Transverse colon (tissue), 4 donors: Measurements from ENCODE around the gene IGSF9B. TPM values are rescaled to one million over a fixed set of nuclear protein-coding genes. Genes with fewer than 3 reads are reported as not detected.

Source experiments
- DNase-seq: peaks from one replicate; pipeline ENCODE4 v3.0.0-alpha.2; 2019
- H3K27ac ChIP-seq, 4 donors: fragments of 200-600 bp; sonication (generic); 2 replicates each; pipeline ENCODE4 v1.5.1; 2016 to 2018; ENCODE audit warnings: inconsistent platforms in 4 of 4
- H3K27me3 ChIP-seq: fragments of 200-600 bp; sonication (generic); 2 replicates; pipeline ENCODE4 v1.5.1; 2017; ENCODE audit warnings: inconsistent platforms
- H3K36me3 ChIP-seq, 4 donors: fragments of 200-600 bp; sonication (generic); 2 replicates each; pipeline ENCODE4 v1.5.1; 2017 to 2019; ENCODE audit warnings: inconsistent platforms in 4 of 4
- H3K4me1 ChIP-seq, 4 donors: fragments of 200-600 bp; sonication (generic); 2 replicates each; pipeline ENCODE4 v1.5.1; 2017 to 2020; ENCODE audit warnings: inconsistent platforms in 4 of 4
- H3K4me3 ChIP-seq, 4 donors: fragments of 200-600 bp; sonication (generic); 1 replicate in 1 of 4; 2 replicates in 3 of 4; pipeline versions ENCODE4 v1.5.1 to v1.6.1; 2017 to 2019; ENCODE audit warnings: inconsistent platforms in 4 of 4
- H3K9me3 ChIP-seq, 2 donors: fragments of 200-600 bp; sonication (generic); 2 replicates each; pipeline ENCODE4 v1.5.1; 2017 to 2019; ENCODE audit warnings: inconsistent platforms in 2 of 2
- CTCF ChIP-seq, 5 experiments: fragments of 200-600 bp in 3 of 5; fragments of 450-650 bp in 2 of 5; sonication (generic) in 3 of 5; IDR thresholded peaks; 1 replicate in 2 of 5; 2 replicates in 3 of 5; pipeline ENCODE4 v1.5.1; 2016 to 2017; ENCODE audit warnings: antibody characterized with exemption in 5 of 5, inconsistent platforms in 3 of 5, mild to moderate bottlenecking in 2 of 5, moderate library complexity in 1 of 5
- EP300 ChIP-seq: sonication (generic); formaldehyde crosslinking; IDR thresholded peaks from one replicate; pipeline ENCODE4 v1.6.1; 2017; ENCODE audit warnings: antibody characterized with exemption, low read depth
- POLR2A ChIP-seq: fragments of 450-650 bp; IDR thresholded peaks from one replicate; pipeline ENCODE4 v1.6.1; 2016; ENCODE audit warnings: antibody characterized with exemption, mild to moderate bottlenecking, moderate library complexity
- POLR2AphosphoS5 ChIP-seq, 3 donors: sonication (generic); formaldehyde crosslinking; IDR thresholded peaks; one replicate each; pipeline ENCODE4 v1.6.1; 2016; ENCODE audit warnings: antibody characterized with exemption in 3 of 3
- WGBS, 2 donors: methylation state at CpG; one replicate each; pipeline ENCODE4 v1.1.5; 2018; ENCODE audit warnings: low coverage in 1 of 2; 5-methylcytosine and 5-hydroxymethylcytosine counted together
- in situ Hi-C, 4 donors: fragments of 200-750 bp; cut with MboI; loops; one replicate each; pipeline versions ENCODE4 v1.15.0 to v1.15.1; 2017; ENCODE audit warnings: low sequenced_read_pairs in 3 of 4, low pct_ligation_motif_present in 1 of 4, low pct_unique_long_range_greater_than_20kb in 1 of 4
- intact Hi-C: fragments of 100-400 bp; cut with DNase I; formaldehyde crosslinking; loops from one replicate; pipeline ENCODE4 v1.15.1; 2023; ENCODE audit warnings: low total_unique reads
- total RNA-seq, 4 donors: library from RNA; depleted of rRNA; stranded (reverse); fragments of >200 nt; gene quantifications; one replicate each; pipeline ENCODE4 v1.1.0, GENCODE V29; 2016

The IGSF9B gene
- total RNA-seq, 4 donors from 2014 or later = 2.6 to 15.3 (median 4.9) TPM

DNA sequence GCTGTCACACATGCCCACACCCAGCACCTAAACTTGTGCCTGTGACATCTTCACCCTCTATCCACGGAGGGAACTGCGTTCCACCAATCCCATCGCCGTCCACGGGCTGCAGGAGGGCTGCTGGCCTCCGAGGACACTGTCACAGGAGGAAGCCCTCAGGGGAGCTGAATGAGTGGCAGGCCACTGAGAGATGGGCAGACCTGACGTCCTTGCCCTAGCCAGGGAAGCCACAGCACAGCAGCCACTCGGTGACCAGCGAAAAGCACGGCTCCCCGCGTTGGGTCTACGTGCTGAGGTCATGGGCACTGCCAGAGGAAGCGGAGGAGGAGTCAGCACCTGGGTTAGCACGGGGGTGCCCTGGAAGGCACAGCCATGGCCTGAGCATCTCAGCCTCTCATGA, 50.5 kb downstream of the IGSF9B start:
- intact Hi-C loops = no loop called here
- in situ Hi-C loops = no loop called here
- DNase-seq = no peak
- H3K4me1 ChIP-seq = no peaks in the 10 kb centered on the region
- no peaks in the 10 kb centered on the region for H3K9me3 ChIP-seq
- 80 to 88% methylated on average over 1 to 15 of the region's 15 CpGs for WGBS, 2 donors
- H3K27ac ChIP-seq = no peak overlapping the region
- H3K36me3 ChIP-seq = no peaks in the 10 kb centered on the region
- H3K27me3 ChIP-seq = no peaks in the 10 kb centered on the region
- TF ChIP-seq EP300 (no peak), POLR2AphosphoS5 (IDR thresholded peaks at IDR 0.05) (no peak), CTCF (IDR thresholded peaks at IDR 0.05) (no peak)
- H3K4me3 ChIP-seq = no peak overlapping the region

- intact Hi-C loops = no loop called here
- in situ Hi-C loops = no loop called here
- Histone ChIP-seq H3K4me1 (no peaks in the 10 kb centered on the region), H3K27ac (no peak overlapping the region), H3K36me3 (no peaks in the 10 kb centered on the region), H3K4me3 (no peak overlapping the region), H3K27me3 (no peaks in the 10 kb centered on the region), H3K9me3 (no peaks in the 10 kb centered on the region)
- TF ChIP-seq CTCF (IDR thresholded peaks at IDR 0.05) = no peak
- no peak for TF ChIP-seq POLR2AphosphoS5 (IDR thresholded peaks at IDR 0.05)
- WGBS, 2 donors = 83% methylated on average over 13 of the region's 13 CpGs; no CpG with 5 or more reads in 1 of the 2 donors
- no peak for DNase-seq
Observed at GRCh38 chr11:133905677-133906156, 51.1 kb downstream of the IGSF9B start.

GRCh38 chr11:133904818-133905515, 51.8 kb downstream of the IGSF9B start:
- no peak overlapping the region for H3K27ac ChIP-seq
- intact Hi-C loops (no loop called here), in situ Hi-C loops (no loop called here)
- WGBS, 2 donors = 87 to 90% methylated on average over 5 to 6 of the region's 6 CpGs
- H3K36me3 ChIP-seq = no peaks in the 10 kb centered on the region
- no peaks in the 10 kb centered on the region for H3K4me1 ChIP-seq
- H3K27me3 ChIP-seq = no peaks in the 10 kb centered on the region
- TF ChIP-seq POLR2AphosphoS5 (IDR thresholded peaks at IDR 0.05) = no peak
- DNase-seq = no peak
- H3K9me3 ChIP-seq = no peaks in the 10 kb centered on the region
- no peak overlapping the region for H3K4me3 ChIP-seq

GRCh38 chr11:133903875-133904817, 52.6 kb downstream of the IGSF9B start:
- DNase-seq = no peak
- WGBS, 2 donors = 79 to 85% methylated on average over 3 to 8 of the region's 8 CpGs
- no peaks in the 10 kb centered on the region for H3K36me3 ChIP-seq
- no peak overlapping the region for H3K4me3 ChIP-seq
- no peaks in the 10 kb centered on the region for H3K27me3 ChIP-seq
- intact Hi-C loops = no loop called here
- H3K4me1 ChIP-seq = no peaks in the 10 kb centered on the region
- no peaks in the 10 kb centered on the region for H3K9me3 ChIP-seq
- no peak for TF ChIP-seq CTCF (IDR thresholded peaks at IDR 0.05)
- no peak for TF ChIP-seq EP300
- TF ChIP-seq POLR2AphosphoS5 (IDR thresholded peaks at IDR 0.05) = no peak
- no peak for TF ChIP-seq POLR2A
- in situ Hi-C loops = no loop called here
- H3K27ac ChIP-seq = no peak overlapping the region
